OCI-LY3 (cell line): ENCODE data around the gene BROX.
"Not testable (repeated sequence)": the region's sequence is repeated elsewhere in the genome, so short reads cannot be mapped to it uniquely, and the experiment has no call there.

ENCODE experiments used
- H2AFZ ChIP-seq: fragments of 200-600, 300-600 bp; shearing (Covaris generic); 2 replicates; pipeline ENCODE4 v1.6.0; 2014; ENCODE audit warnings: antibody characterized with exemption, low read depth, low read length
- H3K27ac ChIP-seq: fragments of 200-600, 300-600 bp; sonication (generic); 2 replicates; pipeline ENCODE4 v1.5.1; 2014; ENCODE audit warnings: mild to moderate bottlenecking, low read length, moderate library complexity, mixed read lengths
- H3K27me3 ChIP-seq: fragments of 200-600, 300-600 bp; sonication (generic); 2 replicates; pipeline ENCODE4 v1.6.1; 2014; ENCODE audit warnings: low read depth, low read length, mixed read lengths
- H3K36me3 ChIP-seq: fragments of 200-600, 300-600 bp; sonication (generic); replicated peaks from 2 replicates; pipeline ENCODE3; 2014; ENCODE audit warnings: low read depth, low read length, mixed read lengths
- H3K4me1 ChIP-seq: fragments of 300-600, 200-600 bp; sonication (generic); 2 replicates; pipeline ENCODE4 v1.6.1; 2014; ENCODE audit warnings: low read length, mixed read lengths
- H3K4me2 ChIP-seq: fragments of 200-600, 300-600 bp; sonication (generic); 2 replicates; pipeline ENCODE4 v1.6.1; 2014; ENCODE audit warnings: low read length, mixed read lengths
- H3K4me3 ChIP-seq: fragments of 300-600, 200-600 bp; sonication (generic); 2 replicates; pipeline ENCODE4 v1.5.1; 2014; ENCODE audit warnings: antibody characterized with exemption, mild to moderate bottlenecking, low read length, moderate library complexity
- H3K79me2 ChIP-seq: fragments of 300-600, 200-600 bp; shearing (Covaris generic); 2 replicates; pipeline ENCODE4 v1.6.1; 2014; ENCODE audit warnings: mild to moderate bottlenecking, low read length, mixed read lengths
- H3K9ac ChIP-seq: fragments of 300-600, 200-600 bp; shearing (Covaris generic); 2 replicates; pipeline ENCODE4 v1.6.0; 2014; ENCODE audit warnings: mild to moderate bottlenecking, low read length, moderate library complexity
- H3K9me3 ChIP-seq: fragments of 200-600, 300-600 bp; shearing (Covaris generic); 2 replicates; pipeline ENCODE4 v1.6.1; 2014; ENCODE audit warnings: low read length, mixed read lengths; ENCODE audit not compliant: insufficient read depth
- H4K20me1 ChIP-seq: fragments of 200-600, 300-600 bp; sonication (generic); 2 replicates; pipeline ENCODE4 v1.6.1; 2016; ENCODE audit warnings: low read length, mixed read lengths; ENCODE audit not compliant: insufficient read depth
- EZH2phosphoT487 ChIP-seq: fragments of 200-600 bp; shearing (Covaris generic); IDR thresholded peaks from 2 replicates; pipeline ENCODE4 v1.6.1; 2018; ENCODE audit warnings: antibody characterized with exemption, mixed run types, low read depth
- TF ChIP-seq, protein P1 (sequence below): fragments of 200-600, 300-600 bp; sonication (generic); IDR thresholded peaks from 2 replicates; pipeline ENCODE4 v1.5.1; 2014; ENCODE audit warnings: antibody characterized with exemption, low read length, low read depth

The BROX gene

GRCh38 chr1:222739465-222739864 lies 27.1 kb downstream of the BROX start:
- peaks cover 5% of the 10 kb centered on the region; the same call in 1 of the 2 replicates for H4K20me1 ChIP-seq
- H3K4me3 ChIP-seq: no peak overlapping the region
- no peak overlapping the region for H3K27ac ChIP-seq
- no peak overlapping the region for H3K9ac ChIP-seq
- H3K27me3 ChIP-seq: no peaks in the 10 kb centered on the region; the same call in none of the 2 replicates
- no peak overlapping the region for H2AFZ ChIP-seq
- H3K9me3 ChIP-seq: no peaks in the 10 kb centered on the region
- peaks cover 3% of the 10 kb centered on the region; the same call in 1 of the 2 replicates for H3K4me1 ChIP-seq
- H3K79me2 ChIP-seq: no peaks in the 10 kb centered on the region
- TF ChIP-seq, protein P1, sequence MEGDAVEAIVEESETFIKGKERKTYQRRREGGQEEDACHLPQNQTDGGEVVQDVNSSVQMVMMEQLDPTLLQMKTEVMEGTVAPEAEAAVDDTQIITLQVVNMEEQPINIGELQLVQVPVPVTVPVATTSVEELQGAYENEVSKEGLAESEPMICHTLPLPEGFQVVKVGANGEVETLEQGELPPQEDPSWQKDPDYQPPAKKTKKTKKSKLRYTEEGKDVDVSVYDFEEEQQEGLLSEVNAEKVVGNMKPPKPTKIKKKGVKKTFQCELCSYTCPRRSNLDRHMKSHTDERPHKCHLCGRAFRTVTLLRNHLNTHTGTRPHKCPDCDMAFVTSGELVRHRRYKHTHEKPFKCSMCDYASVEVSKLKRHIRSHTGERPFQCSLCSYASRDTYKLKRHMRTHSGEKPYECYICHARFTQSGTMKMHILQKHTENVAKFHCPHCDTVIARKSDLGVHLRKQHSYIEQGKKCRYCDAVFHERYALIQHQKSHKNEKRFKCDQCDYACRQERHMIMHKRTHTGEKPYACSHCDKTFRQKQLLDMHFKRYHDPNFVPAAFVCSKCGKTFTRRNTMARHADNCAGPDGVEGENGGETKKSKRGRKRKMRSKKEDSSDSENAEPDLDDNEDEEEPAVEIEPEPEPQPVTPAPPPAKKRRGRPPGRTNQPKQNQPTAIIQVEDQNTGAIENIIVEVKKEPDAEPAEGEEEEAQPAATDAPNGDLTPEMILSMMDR: no peak
- TF ChIP-seq EZH2phosphoT487: no peak
- H3K36me3 ChIP-seq: peaks cover 12% of the 10 kb centered on the region
- no peak overlapping the region for H3K4me2 ChIP-seq

GRCh38 chr1:222739929-222740328 lies 27.6 kb downstream of the BROX start:
- H3K36me3 ChIP-seq: peaks cover 7% of the 10 kb centered on the region
- H4K20me1 ChIP-seq: peaks cover 5% of the 10 kb centered on the region; the same call in 1 of the 2 replicates
- H3K79me2 ChIP-seq: no peaks in the 10 kb centered on the region
- H3K4me2 ChIP-seq: no peak overlapping the region
- peaks cover 3% of the 10 kb centered on the region; the same call in 1 of the 2 replicates for H3K4me1 ChIP-seq
- no peaks in the 10 kb centered on the region; the same call in none of the 2 replicates for H3K27me3 ChIP-seq
- no peak overlapping the region for H3K4me3 ChIP-seq
- no peaks in the 10 kb centered on the region for H3K9me3 ChIP-seq
- H3K9ac ChIP-seq: no peak overlapping the region
- no peak for TF ChIP-seq EZH2phosphoT487
- TF ChIP-seq, protein P1: no peak
- H3K27ac ChIP-seq: no peak overlapping the region
- H2AFZ ChIP-seq: no peak overlapping the region

DNA sequence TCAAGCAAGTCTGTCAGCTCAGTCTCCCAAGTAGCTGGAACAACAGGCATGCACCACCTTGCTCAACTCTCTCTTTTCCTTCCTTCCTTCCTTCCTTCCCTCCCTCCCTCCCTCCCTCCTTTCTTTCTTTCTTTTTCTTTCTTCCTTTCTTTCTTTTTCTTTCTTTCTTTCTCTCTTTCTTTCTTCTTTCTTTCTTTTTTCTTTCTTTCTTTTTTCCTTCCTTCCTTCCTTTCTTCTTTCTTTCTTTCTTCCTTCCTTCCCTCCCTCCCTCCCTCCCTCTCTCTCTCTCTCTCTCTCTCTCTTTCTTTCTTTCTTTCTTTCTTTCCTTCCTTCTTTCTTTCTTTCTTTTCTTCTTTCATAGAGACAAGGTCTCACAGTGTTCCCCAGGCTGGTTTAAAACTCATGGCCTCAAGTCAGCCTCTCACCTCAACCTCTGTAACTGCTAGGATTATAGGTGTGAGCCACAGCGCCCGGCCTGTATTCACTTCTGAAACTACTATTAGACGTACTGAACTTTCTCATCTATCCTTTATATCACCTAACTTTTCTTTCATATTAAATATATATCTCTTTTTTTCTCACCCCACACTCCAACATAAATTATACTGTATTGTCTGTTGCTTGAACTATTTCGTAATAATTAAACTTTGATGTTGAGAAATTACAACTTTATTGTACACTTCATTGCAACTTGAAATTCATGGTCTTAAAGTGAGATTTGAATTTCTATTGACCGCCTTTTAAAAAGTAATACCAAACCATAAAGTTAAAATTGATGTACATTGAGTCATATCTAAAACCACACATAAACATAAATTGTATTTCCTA lies 29.5 kb downstream of the BROX start:
- not testable (repeated sequence) for H4K20me1 ChIP-seq, H3K36me3 ChIP-seq, H3K4me2 ChIP-seq, H3K27me3 ChIP-seq, H3K4me3 ChIP-seq, H3K27ac ChIP-seq, H3K9me3 ChIP-seq, H3K79me2 ChIP-seq, H3K9ac ChIP-seq, H3K4me1 ChIP-seq, H2AFZ ChIP-seq

DNA sequence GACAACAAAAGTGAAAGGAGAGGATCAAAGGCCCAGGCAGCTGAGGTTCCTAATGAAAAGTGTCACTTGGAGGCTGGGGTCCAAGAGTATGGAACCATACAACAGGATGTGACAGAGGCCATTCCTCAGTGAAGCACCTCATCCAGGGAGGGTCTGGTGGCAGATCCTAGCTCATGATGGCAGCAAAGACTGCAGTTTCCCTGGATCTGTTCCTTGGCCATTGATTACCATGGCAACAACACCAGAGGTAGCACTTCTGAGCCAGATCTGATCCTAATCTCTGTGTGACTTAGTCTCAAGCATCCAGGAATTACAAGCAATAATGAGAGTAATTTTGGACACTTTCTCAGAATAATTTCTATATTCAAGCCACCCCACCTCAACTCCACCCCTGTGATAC lies 37.6 kb downstream of the BROX start:
- Histone ChIP-seq H3K27me3 (0 out of 2 replicates have a peak, but pooled peaks cover 3% of the 10 kb centered on the region), H4K20me1 (no peaks in the 10 kb centered on the region), H3K4me2 (no peak overlapping the region), H3K36me3 (no peaks in the 10 kb centered on the region), H3K4me1 (peaks cover 16% of the 10 kb centered on the region), H3K79me2 (no peaks in the 10 kb centered on the region), H3K27ac (no peak overlapping the region), H3K9me3 (no peaks in the 10 kb centered on the region), H3K9ac (no peak overlapping the region), H2AFZ (no peak overlapping the region), H3K4me3 (no peak overlapping the region)
- TF ChIP-seq, protein P1: no peak
